HG03095 (cell line): ENCODE data around the gene CFAP61.
"Not testable (repeated sequence)": the region's sequence is repeated elsewhere in the genome, so short reads cannot be mapped to it uniquely, and the experiment has no call there.

Experiments
- ATAC-seq: cut with Tn5 transposase; IDR thresholded peaks from one replicate; pipeline ENCODE4 v1.9.1; 2021; ENCODE audit warnings: moderate library complexity; ENCODE audit not compliant: unreplicated experiment

The CFAP61 gene

GRCh38 chr20:20226554-20226953 lies 174.2 kb downstream of the CFAP61 start:
- ATAC-seq: no peak

- no peak for ATAC-seq
Observed at GRCh38 chr20:20227013-20227571, 174.8 kb downstream of the CFAP61 start.

GRCh38 chr20:20228351-20228750 lies 176.0 kb downstream of the CFAP61 start:
- no peak for ATAC-seq

GRCh38 chr20:20229595-20229994 lies 177.3 kb downstream of the CFAP61 start:
- no peak for ATAC-seq

GRCh38 chr20:20230741-20231140 lies 178.4 kb downstream of the CFAP61 start:
- ATAC-seq: no peak

GRCh38 chr20:20231528-20232298 lies 179.4 kb downstream of the CFAP61 start:
- no peak for ATAC-seq

- no peak for ATAC-seq
Observed at GRCh38 chr20:20233041-20233514, 180.7 kb downstream of the CFAP61 start.

GRCh38 chr20:20235681-20236080 lies 183.3 kb downstream of the CFAP61 start:
- no peak for ATAC-seq

GRCh38 chr20:20237093-20237959 lies 185.0 kb downstream of the CFAP61 start:
- ATAC-seq: peak; percentile 63

- ATAC-seq: no peak
Observed at GRCh38 chr20:20241976-20242375, 189.6 kb downstream of the CFAP61 start.

- not testable (repeated sequence) for ATAC-seq
Observed at GRCh38 chr20:20244384-20244783, 192.1 kb downstream of the CFAP61 start.

GRCh38 chr20:20246996-20247633 lies 194.8 kb downstream of the CFAP61 start:
- ATAC-seq: no peak

- ATAC-seq: no peak
Observed at GRCh38 chr20:20248620-20249200, 196.4 kb downstream of the CFAP61 start.

GRCh38 chr20:20251317-20251716 lies 199.0 kb downstream of the CFAP61 start:
- ATAC-seq: no peak

- ATAC-seq: no peak
Observed at GRCh38 chr20:20251836-20252235, 199.5 kb downstream of the CFAP61 start.

- ATAC-seq: no peak
Observed at GRCh38 chr20:20253039-20253743, 200.9 kb downstream of the CFAP61 start.

- no peak for ATAC-seq
Observed at GRCh38 chr20:20253744-20254330, 201.5 kb downstream of the CFAP61 start.

- no peak for ATAC-seq
Observed at GRCh38 chr20:20255099-20255498, 202.8 kb downstream of the CFAP61 start.

GRCh38 chr20:20259533-20259932 lies 207.2 kb downstream of the CFAP61 start:
- no peak for ATAC-seq

GRCh38 chr20:20261159-20261558 lies 208.8 kb downstream of the CFAP61 start:
- ATAC-seq: no peak
